NCI-H2107 treated with DMSO at 0.1 percent for 48 hours (cell line): ENCODE results near the gene XPO6.

Experiments
- DNase-seq: peaks from one replicate; lab custom pipeline; 2025; ENCODE audit not compliant: unreplicated experiment; lab: John Stamatoyannopoulos, UW

XPO6 gene

DNA sequence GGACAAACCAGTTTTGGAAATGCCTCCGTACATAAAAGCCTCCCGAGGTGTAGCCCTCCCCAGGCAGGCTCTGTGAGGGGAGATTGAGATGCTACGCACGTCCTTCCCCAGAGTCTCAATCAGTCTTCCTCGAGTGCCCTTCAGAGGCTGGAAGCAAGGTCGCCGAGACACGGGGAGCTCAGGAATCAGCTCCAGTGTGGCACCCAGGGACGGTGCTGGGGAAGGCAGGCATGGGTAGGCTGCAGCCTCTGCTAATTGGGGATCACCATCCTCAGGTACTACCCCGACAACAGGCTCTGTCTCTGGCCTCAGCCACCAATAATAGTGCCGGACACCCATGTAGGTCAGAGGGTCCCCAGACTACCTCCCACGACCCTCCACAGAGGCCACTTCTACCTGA is 120.1 kb downstream of the XPO6 start:
- DNase-seq, result no peak

DNA sequence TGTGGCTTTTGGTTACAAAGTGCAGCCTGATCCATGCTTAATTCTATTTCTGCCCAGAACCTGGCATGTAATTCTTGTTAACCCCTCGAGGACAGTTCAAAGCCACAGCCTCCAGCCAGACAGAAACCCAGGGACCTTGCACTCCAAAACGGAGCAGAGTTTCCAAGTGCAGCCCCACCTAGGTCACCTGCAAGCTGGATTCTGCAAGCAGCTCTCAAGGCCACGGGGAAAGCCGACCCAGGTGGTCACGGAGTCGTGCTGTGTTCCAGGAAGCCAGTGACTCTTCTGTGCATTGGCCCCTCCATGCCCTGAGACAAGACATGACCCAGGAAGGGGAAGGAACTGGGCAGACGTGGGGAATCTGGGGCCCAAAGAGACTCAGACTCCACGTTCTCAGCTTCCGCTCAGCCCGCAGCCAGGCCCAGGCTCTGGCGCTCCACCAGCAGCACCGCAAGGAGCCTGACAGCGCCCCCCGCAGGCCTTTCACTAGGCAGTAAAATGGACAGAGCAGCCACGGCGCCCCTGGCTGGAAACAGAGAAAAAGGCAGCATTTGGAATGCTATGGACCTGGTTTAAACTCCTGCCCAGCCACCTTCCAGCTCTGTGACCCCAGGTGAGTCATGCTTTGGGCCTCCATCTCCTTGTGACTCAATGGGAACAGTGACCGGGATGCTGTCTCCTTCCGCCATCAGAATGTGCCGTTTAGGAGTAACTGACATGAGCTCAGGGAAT is 121.0 kb downstream of the XPO6 start:
- no peak for DNase-seq

DNA sequence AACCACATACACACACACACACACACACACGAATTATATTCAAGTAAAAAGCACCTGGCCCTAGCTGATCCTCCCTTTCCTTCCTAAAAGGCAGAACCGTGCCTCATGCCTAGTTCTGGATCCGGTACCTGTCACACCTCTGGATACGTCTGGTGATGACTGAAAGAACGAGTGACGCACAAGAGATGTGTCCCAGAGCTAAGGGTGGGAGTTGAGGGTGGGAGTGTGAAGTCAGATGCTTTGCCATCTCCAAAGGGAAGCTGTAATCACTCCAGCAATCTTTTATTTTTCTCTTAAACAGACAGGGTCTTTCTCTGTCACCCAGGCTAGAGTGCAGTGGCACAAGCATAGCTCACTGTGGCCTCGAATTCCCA is 121.8 kb downstream of the XPO6 start:
- DNase-seq, result no peak

DNA sequence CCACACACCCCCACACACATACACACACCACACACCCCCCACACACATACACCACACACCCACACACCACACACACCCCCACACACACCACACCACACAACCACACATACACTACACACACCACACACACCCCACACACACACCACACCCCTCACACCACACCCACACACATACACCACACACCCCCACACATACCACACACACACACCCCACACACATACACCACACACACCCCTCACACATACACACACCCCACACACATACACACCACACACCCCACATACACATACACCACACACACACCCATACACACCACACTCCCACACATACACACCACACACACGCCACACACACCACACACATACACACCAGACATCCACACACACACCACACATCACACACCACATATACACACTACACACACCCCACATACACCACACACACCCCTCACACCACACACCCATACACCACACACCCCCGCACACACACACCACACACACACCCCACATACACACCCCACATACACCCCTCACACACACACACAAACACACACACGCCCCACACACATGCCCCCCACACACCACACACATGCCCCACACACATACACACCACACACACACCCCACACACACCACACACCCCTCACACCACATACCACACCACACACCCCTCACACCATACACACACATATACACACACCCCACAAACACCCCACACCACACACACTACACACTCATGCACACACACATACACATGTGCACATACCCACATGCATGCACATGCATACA is 122.4 kb downstream of the XPO6 start:
- DNase-seq, result no peak

DNA sequence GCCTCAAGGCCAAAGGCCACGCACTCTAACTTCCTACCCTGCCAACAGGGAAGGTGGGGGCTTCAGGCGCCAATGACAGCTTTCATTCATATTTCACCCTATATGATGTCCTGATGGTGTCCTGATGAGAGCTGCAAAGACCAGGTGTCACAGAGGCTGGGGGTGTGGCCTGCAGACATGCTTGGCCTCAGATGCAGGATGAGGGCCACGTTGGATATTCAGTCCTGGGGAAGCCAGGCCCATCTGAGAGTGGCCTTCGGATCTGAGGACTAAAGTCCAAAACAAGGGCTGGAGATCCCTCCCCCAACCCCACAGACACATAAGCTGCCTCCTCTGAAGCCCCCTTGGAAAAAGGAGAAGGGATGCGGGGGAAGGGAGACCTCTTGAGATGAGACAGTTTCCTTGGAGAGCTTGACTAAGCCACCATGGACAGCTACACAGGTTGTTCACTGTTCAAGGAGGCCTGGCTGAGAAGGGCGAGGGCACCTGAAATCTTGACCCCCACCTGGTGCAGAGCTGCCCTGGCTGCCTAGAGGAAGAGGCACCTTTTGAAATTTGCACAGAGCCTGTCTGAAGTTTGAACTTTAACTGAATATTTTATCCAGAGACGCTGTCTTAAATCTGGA is 124.0 kb downstream of the XPO6 start:
- no peak for DNase-seq

DNA sequence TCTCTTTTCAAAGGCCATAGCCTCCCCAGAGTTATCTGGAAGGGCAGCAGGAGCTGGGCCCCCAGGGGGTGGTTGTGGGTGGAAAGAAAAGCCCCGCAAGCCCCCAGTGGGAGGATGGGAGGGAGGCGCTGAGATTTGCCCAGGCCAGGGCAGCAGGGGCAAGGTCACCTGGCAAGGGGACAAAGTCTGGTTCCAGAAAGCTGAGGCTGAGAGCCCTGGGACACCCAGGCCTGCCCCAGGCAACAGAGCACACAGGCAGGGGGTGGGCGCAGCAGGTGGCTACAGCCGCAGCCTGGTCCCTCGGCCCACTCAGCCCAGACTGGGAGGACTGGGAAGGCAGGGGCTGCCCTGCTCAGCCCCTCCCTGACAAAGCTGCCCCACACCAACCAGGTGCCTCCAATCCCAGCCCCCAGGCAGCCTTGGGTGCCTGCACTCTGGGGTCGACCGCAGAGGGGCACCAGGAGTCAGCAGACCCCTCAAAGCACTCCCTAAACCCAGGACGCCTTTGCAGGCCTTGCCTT is 124.6 kb downstream of the XPO6 start:
- DNase-seq, result no peak

DNA sequence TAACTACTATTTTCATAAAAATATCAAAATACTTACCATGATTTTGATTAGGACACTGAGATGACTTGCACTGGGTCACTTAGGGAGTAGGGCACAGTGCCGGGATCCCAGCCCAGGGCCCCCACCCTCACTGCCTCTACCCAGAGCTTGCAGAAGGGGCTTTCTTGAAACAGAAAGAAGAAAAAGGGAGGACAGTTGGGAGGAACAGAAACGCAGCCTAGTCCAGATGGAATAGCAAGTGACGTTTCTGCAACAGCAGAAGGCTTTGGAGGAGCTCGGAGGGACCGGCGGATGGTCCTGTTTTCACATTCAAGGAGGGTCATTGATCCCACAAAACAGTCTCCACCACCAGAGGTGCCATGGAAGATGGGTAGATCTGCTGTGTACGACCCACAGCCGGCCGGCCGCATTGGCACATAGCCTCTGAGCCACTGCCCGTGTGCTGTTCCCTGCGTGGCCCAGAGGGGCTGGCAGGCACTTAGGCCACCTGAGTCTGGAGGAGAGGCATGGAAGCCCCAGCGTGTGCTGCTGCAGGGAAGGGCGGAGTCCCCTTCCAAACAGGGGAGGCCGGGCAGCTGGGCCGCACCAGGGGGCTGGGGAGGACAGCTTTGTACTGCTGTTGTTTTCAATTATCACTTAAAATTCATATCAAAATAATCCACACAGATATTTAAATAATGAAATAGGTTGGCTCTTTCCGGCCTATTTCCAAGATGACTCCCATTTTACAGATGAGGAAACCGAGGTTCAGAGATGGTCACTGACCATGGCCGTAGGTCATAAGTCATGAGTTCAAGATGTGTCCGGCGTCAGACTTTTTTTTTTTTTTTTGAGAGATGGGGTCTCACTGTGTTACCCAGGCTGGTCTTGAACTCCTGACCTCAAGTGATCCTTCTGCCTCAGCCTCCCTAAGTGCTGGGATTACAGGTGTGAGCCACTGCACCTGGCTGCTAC is 125.3 kb downstream of the XPO6 start:
- DNase-seq, result no peak

DNA sequence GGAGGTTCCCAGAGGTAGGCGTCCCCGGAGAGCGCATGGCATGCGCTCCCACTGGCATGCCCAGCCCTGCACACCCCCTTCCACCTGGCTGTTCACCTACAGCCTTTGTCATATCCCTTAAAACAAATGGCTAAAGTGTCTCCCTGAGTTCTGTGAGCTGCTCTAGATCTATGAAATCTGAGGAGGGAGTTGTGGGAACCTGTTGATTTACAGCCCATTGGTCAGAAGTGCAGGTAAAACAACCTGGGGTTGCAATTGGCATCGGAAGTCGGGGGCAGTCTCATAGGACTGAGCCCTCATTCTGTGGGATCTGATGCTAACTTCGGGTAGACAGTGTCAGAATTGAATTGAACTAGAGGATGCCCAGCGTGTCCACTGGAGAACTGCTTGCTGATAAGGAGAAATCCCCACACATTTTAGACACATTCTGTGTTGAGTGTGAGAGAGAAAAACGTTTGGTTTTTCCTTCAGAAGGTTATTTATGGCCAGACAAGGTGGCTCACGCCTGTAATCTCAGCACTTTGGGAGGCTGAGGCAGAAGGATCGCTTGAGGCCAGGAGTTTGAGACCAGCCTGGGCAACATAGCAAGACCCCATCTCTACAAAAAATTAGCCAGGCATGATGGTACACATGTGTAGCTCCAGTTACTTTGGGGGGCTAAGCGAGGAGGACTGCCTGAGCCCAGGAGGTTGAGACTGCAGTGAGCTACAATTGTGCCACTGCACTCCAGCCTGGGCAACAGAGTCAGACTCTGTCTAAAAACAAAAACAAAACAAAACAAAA is 126.2 kb downstream of the XPO6 start:
- DNase-seq, result peak; percentile 55

DNA sequence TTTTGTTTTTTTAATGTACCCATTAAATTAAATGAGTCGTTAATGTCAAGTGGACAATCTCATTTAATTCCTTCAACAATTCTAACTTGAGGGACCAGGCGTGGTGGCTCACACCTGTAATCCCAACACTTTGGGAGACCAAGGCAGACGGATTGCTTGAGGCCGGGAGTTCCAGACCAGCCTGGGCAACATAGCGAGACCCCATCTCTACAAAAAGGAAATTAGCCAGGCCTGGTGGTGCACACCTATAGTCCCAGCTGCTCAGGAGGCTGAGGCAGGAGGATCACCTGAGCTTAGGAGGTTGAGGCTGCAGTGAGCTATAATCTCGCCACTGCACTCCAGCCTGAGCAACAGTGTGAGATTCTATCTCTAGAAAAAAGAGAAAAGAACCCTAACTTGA is 127.6 kb downstream of the XPO6 start:
- no peak for DNase-seq

DNA sequence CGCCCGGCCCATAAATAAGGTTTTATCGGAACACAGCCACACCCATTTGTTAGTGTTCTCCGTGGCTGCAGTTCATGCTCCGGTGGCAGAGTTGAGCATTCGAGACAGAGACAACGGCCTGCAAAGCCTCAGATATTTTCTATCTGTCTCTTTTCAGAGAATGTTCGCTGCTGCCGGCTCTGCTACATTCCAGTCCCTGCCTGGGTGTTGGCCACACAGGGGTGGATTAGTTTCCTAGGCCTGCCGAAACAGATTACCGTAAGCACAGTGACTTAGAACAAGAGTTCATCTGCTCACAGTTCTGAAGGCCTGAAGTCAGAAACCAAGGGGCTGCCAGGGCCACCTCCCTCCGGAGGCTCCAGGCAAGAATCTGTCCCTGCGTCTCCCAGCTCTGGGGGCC is 129.1 kb downstream of the XPO6 start:
- DNase-seq, result no peak

DNA sequence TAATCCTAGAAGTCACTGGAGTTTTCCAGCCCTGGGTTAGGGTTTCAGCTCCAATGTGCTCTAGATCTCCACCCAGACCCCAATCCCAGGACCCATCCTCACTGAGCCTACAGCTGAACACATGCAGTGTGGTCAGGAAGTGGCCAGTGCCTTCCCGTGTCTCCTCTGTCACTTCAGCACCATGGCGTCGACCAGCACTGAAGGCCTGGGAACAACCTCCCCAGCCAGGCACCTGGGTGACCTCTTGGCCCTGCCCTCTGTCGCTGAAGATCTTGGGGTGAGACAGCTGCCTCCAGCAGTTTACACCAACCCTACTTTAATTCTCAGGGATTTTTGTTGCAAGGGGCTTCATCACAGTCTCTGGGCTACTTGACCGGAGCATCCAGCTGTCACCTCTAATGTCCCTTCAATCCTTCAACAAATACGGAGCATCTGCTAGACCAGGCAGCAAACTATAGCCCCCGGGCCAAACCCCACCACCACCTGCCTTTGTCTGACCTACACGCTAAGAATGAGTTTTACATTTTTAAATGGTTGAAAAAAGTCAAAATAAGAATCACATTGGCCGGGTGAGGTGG is 130.3 kb downstream of the XPO6 start:
- no peak for DNase-seq

DNA sequence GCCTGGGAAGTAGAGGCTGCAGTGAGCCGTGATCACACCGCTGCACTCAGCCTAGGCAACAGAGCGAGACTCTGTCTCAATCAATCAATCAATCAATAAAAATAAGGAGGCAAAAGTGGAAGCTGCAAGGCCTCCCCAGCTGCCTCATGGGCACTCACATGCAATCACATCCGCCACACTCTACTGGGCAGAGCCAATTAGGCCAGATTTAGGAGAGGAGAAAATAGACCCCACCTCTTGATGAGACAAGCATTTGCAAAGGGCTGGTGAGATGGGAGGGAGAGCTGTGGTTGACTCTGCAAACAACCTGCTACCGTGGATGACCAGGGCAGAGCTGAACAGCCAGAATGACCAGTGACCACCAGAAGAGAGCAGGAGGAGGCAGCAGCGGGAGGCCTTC is 133.5 kb downstream of the XPO6 start:
- no peak for DNase-seq

DNA sequence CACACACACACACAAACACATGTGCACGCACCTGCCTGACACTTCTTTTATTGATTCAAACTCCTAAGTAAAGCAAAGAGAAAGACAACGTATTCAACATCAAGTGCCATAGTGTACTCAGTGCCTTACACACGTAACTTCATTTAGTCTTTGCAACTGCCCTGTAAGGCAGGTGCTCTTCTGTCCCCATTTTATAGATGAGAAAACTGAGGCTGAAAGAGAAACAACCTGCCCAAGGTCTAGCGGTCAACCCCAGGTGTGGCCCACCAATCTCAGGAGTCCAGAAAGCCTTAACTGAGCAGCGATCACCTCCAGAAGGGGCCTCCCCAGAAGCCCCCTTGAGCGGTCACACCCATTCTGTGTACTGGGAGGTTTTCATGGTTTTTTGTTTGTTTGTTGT is 137.9 kb downstream of the XPO6 start:
- no peak for DNase-seq

DNA sequence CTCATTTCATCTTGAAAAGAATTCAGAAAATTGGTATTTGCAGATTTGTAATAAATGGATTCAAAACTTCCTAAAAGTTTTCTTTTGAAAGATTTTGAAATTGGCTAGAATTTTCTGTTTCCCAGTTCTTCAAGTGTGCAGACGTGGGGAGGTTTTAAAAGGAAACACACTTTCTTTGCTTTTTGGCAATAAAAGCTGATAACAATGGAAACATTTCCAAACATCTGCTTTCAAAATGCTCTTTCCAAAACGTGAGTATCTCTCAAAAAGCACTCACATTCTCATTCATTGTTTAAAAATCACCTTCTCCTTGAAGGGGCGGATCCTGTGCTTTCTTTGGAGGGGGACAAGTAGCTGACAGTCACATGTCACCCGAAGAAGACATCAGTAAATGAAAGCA is 139.7 kb downstream of the XPO6 start:
- DNase-seq, result no peak

DNA sequence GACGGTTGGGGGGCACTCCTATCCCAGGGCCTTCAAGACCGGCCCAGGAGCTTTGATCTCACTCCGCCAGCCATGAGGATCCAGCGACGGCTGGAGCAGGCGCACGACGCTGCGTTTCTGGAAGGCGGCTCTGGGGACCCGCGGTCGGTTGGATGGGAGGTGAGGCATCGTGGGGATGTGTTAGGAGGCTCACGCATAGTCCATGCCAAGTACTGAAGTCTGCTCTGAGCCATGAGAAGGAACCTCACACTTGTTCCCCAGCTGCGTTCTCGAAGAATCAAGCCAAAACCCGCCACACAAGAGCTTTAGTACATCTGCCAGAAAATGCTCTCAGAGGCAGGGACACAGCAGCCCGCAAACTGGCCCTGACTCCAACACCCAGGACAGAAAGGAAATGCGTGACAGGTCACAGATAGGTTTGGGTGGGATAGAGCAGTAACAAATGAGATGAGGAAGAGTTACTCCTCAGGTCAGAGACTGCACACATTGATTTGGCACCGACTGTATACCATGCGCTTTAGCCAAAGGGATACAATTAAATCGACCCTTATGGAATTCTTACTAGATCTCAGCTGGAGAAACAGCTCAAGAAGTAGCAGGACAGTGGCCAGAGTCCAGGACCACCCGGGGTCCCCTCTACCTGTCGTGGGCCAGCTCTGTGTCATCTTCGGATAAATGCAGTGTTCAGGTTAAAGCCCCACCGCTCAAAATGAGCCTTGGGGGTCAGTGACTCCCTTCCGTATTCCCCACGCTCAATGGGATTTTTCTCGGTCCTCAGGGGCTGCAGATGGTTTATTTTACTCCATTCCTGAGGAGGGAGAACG is 141.6 kb downstream of the XPO6 start:
- no peak for DNase-seq

DNA sequence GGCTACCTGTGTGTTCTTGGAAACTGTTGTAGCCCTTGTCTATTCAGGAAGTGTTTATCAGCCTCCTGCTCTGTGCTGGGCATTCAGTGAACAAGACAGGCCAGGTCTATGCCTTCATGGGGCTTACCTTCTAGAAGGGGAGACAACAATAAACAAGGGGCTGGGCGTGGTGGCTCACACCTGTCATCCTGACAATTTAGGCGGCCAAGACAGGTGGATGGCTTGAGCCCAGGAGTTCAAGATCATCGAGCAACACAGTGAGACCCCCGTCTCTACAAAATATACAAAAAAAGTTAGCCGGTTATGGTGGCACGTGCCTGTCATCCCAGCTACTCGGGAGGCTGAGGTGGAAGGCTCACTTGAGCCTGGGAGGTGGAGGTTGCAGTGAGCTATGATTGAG is 142.8 kb downstream of the XPO6 start:
- no peak for DNase-seq

DNA sequence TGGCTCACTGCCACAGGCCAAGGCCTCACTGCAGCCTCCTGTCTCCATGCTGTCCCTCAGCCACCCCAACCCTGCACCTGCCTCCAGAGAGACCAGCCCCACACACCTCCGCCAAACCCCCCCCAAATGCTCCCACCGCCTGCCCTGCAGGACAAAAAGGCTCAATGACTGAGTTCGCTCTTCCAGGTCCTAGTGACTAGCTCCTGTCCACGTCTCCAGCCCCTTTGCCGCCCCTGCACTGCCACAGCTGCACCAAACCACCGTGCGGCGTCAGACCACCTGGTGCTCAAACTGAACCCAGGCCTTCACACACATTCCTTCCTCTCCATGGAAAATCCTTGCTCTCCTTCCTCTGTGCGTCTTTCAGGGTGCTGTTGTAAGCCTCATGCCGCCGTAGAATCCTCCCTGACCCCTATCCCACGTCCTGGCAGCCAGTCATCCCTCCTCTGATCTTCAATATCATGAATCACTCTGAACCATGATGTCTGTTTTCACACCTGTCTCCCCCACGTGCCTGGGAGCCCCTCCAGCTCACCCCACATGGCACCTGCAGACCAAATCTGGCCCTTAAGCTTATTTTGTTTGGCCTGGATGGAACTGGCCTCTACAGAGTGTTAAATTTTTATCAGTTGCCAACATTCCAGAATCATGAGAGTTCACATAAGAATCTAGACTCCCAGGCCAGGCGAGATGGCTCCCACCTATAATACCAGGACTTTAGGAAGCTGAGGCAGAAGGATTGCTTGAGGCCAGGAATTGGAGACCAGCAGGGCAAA is 144.0 kb downstream of the XPO6 start:
- DNase-seq, result no peak

DNA sequence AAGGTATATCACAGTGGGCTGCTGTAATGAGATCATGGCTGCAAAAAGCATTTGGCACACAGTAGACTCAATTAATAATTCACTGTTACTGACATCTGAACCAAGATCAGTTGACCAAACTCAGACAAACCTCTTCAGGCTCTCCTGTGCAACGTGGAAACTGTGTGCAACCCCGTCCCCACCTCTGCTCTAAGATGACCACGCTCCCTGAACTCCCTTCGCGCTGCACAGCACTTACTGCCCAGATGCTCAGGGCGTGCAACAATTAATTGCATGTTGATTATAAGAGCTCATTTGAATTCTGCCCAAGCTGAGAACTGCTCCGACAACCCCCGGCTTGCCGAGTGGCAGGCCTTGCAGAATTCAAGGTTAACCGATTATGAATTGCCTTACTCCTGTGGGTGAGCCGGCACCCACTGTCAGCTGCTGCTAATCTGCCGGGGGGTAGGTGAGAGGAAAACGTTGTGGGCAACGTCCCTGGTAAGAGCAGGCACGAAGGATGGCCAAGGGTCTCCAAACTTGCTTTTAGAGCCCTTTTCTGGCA is 147.0 kb downstream of the XPO6 start:
- DNase-seq, result no peak
